Ramos (cell line): ENCODE data around the gene PTPRD.

Source experiments
- in situ Hi-C: fragments of 300-500 bp; cut with MboI; formaldehyde crosslinking; loops from one replicate; pipeline ENCODE4 v1.14.3; 2022; ENCODE audit warnings: low sequenced_read_pairs; ENCODE audit not compliant: unreplicated experiment

PTPRD gene

DNA sequence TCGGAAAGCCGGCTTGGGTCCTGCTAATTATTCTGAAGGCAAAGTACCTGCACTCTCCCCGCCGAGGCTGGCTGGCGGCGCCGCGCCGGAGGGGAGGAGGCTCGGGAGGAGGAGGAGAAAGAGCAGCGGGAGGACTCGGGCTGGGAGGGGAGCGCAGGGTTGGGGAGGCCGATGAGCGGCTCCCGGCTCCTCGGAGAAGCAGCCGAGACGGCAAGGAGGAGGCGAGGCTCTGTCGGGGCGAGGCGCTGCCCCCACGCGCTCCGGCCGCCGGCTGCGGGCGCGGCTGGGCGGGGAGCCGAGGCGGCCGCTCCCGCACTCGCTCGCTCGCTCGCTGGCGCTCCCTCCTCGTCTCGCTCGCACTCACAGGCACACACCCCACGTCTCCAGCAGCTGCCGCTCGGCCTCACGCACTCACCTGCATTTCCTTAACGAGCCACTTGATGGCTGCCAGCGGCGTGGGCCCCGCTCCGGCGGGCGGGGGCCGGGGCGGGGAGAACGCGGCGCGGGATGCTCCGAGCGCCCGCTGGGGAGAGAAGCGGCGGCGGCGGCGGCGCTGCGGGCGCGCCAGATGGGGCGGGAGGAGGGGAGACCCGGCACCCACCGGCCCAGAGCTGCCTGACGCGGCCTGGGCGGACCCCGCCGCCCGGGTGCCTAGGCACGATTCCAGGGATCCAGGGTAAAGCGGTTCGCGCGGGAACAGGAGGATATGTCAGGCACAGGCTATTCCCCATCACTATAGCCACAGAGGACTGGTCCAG is at the start of gene PTPRD:
TSS of gene PTPRD (minus strand) at position 362 of the 758 bp plus-strand sequence.
- in situ Hi-C loops, result no loop called here

DNA sequence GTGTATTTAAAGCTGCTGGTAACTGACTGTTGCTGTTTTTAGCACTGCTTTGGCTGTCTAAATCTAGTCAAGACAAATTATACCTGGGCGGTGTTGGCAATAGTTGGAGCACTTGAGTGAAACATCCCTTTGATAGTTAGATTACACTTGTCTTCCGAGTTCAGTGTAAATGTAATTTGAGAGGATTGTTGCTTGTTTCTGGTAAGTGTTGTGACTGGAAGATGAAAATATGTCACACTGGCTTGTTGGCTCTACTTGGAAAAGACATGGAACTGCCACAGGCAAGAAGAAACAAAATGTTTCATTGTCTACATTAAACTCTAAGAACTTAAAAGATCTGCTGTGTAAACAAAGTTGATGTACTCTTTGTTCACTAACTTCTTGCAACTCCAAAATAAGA is 49.2 kb upstream of the PTPRD start:
- in situ Hi-C loops, result no loop called here

DNA sequence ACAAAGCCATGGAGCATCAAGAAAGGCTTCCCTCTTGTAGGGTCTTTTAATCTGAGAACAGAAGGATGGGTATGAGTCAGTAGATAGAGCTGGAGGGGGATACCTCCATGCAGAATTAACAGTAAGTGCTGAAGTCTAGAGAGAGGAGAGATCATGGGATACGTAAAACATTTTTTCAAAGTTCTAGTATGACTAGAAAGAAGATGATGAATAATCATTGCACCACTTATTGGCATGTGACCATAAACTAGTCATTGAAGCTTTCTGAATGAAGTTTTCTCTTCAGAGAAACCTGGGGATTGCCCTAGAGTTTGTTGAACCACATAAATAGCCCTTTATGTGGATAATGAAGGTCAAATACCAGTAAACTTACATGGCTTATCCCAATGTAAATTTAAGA is 48.6 kb upstream of the PTPRD start:
- in situ Hi-C loops, result no loop called here

DNA sequence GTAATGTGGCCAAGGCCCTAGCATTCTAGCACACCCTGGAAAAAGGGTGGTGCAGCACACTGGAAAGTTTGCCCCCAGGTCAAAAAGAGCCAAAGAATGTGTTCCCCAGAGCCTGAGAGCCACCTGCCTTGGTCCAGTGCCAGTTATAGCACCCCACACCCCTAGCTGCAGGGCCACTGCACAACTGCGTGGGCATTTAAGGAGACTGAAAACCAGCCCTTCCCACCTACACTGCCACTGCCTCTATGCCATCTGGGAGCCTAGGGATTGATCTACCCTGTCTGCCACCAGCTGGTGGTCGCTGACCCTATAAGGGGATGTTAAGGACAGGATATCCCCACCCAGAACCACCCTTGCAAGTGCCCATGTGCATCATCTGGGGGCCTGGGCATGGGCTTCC is 38.2 kb upstream of the PTPRD start:
- in situ Hi-C loops, result no loop called here

DNA sequence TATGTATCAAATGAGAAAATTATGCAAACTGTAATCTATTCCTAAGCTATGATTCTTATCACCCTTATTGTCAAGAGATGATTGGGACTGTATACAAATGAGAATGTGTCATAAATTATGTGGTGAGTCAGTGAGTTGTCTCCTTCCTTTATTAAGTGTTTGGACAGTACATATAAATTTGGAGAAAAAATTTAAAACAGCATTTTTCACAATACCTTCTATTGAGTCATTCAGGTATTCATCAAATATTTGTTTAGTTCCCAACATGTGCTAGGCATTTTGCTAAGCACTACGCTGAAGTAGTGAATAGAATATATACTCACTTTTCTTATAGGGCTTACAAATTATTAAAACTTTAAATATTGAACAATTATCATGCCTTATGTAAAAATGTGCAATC is 36.3 kb upstream of the PTPRD start:
- in situ Hi-C loops, result no loop called here

DNA sequence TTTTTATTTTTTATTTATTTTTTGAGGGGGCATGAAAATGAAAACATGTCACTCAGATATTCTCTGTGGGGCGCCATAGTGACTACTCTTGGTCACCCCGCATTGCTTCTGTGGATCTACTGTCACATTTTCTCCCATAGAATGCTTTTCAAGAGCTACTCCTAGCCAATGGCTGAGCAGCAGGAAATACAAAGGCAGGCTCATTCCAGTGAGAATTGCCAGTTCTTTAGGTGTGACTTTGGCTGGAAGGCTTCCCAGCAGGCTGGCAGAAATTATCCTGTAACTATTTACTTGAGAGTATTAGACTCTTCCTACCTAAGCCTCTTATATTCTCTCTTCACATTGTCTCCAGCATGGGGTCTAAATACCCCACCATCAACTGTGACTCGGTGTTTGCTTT is 21.0 kb upstream of the PTPRD start:
- in situ Hi-C loops, result no loop called here

- in situ Hi-C loops, result no loop called here
Measured at GRCh38 chr9:10614196-10614800, 1.5 kb upstream of the PTPRD start.

DNA sequence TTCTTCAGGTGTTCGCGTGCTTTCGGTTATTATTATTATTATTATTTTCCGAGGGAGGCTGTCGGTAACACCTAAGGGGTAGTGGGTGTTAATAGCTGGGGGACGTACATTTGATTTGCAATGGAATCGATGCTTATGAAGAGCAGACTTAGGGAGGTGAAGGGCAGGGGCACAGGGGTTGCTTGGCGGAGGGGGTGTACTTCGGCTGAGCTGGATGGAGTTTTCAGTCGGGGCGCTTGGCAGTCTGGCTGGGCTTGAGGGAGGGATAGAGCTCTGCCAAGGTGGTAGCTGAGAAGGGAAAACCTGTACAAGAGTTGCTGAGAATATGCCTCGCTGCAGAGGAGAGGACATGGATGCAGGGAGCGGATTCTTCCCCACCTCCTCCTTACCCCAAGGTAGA is 617 bp upstream of the PTPRD start:
- in situ Hi-C loops, result no loop called here

- in situ Hi-C loops, result no loop called here
Measured at GRCh38 chr9:10605388-10605787, 7.4 kb downstream of the PTPRD start.

- in situ Hi-C loops, result no loop called here
Measured at GRCh38 chr9:10604927-10605326, 7.9 kb downstream of the PTPRD start.

DNA sequence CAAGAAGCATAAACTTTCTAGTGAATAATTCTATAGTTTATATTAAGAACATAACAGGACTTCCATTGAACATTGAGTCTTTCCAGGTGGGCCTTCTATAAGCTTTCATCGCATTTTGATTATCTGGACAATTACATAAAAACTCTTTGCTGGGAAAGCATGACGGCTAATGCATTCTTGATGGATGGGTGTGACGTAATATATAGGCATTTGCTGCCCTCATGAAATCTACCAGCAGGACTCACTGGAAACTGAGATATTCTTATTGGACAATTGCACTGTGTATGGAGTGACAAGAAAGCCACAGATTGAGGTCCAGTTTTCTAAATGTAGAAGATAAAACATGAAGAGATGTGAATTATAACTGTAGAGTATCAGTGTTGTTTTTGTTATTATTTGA is 15.0 kb downstream of the PTPRD start:
- in situ Hi-C loops, result no loop called here

- in situ Hi-C loops, result no loop called here
Measured at GRCh38 chr9:10594482-10594881, 18.3 kb downstream of the PTPRD start.

GRCh38 chr9:10586407-10586806 is 26.4 kb downstream of the PTPRD start:
- in situ Hi-C loops, result no loop called here

GRCh38 chr9:10571699-10572098 is 41.1 kb downstream of the PTPRD start:
- in situ Hi-C loops, result no loop called here

DNA sequence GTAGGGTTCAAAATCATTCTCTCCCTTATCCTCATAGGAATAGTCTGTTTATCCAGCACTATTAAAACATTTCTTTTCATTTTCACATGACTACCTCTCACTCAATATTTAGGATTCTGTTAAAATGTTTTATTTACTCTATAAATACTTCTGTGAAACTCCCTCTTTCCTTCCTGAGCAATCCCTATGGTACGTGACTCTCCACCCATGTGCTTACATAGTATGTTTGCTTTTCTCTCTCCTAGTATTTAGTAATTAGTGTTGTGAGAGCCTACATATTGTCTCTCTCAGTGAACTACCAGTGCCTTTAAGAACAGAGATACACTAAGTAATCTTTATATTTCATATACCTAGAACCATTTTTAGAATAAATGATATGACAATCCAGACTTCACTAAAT is 46.0 kb downstream of the PTPRD start:
- in situ Hi-C loops, result no loop called here

DNA sequence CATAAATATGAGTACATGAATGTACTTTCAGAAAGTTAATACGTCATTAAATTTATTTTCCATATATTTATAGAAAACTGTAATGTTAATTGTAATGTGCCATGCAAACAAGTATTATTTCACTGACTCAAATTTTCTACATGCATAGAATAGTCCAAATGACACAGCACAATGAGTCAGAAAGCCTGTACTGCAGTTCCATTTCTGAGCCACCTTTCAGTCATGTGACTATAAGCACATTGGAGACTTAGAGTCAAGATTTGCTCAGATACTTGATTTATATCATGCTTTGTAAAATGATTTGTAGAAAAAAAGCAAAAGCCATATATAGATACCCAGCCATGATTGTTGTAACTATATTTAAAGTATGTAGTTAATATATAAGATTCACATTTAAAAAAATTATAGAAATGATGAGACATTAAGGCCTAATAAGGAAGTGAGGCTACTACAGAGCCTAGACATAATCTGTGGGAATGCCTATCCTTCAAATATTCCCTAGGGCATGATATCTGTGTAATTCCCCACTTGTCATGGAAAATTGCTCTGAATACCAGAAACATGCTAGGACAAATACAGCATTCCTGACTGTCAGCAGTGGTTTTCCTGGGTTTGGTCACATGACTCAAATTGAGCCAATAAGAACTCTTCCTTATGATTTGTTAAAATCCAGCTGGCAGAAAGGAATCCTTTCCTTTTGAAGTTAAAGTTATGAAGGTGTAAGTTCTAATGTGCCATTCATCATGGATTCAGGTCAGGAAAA is 50.0 kb downstream of the PTPRD start:
- in situ Hi-C loops, result no loop called here

DNA sequence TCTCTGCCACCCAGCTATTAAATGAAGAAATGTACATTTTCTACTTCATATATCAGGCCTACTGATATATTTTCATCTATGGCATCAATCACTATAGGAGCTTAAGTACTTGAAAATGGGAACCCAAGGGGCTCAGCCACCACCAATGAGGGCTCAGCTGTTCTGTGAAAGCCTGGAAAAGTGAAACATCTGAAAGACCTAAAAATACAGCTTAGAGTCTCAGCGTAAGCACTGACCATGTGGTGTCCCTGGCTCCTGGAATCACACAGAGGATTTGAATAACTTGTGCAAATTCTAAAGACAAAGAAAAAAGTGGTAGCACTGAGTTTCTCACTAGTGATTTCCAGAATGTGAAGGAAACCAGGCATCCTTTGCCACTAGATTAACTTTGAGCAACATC is 64.5 kb downstream of the PTPRD start:
- in situ Hi-C loops, result no loop called here

DNA sequence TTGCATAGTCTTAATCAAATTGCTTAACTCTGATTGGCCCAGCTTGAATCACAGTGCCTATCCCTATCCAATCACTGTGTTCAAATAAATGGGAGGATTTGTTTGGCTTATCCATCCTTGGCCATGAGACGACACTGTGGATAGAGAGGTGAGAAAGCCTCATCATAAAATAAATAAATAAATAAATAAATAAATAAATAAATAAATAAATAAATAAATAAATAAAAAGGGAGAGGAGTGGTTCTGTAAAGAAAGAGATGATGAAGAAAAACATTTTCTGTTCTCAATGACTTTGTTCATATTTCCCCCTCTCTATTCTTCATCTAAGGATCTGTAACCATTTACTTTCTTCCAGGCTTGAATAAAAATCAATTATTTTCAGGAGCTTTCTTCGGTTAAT is 74.7 kb downstream of the PTPRD start:
- in situ Hi-C loops, result no loop called here

DNA sequence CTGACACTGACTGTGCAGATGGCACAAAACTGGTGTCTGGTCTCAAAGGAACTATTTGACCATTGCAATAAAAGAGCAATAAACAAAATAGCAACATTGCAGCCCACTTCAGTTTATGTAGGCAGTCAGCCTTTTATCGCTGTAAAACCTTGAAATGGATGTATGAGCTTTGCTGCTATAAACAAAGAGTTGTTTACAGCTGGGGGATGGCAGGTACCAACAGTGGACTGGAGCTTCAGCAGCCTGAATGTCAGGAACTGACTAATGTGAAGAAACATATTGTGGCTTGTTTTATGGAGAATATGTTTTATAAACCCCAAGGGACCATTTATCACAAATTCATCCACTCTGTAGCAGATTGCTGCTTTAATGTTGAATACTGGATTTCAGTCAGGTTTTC is 78.0 kb downstream of the PTPRD start:
- in situ Hi-C loops, result no loop called here

- in situ Hi-C loops, result no loop called here
Measured at GRCh38 chr9:10525972-10526371, 86.8 kb downstream of the PTPRD start.

GRCh38 chr9:10523164-10523563 is 89.6 kb downstream of the PTPRD start:
- in situ Hi-C loops, result no loop called here
